Measurements from ENCODE around the gene FHOD3.

DNA sequence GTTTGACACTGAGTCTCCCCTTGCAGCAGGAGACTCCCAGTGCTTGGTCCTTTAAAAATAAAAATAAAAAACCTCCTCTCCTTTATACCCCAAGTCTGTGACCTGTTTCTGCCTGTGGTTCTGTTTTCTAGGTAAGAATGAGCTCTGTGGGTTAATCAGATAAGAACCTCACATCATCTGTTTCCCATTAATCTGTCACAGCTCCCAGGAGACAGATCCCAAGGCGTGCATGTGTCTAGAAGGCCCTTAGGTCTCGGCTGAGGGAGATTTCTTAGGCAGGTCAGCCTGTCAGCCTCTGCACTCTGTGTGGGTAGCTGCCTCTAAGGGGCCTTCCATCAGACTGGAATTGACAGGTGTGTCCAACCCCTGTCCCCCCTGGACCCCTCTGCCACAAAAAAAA lies 80.7 kb downstream of the FHOD3 start:
- TF ChIP-seq, protein P1, sequence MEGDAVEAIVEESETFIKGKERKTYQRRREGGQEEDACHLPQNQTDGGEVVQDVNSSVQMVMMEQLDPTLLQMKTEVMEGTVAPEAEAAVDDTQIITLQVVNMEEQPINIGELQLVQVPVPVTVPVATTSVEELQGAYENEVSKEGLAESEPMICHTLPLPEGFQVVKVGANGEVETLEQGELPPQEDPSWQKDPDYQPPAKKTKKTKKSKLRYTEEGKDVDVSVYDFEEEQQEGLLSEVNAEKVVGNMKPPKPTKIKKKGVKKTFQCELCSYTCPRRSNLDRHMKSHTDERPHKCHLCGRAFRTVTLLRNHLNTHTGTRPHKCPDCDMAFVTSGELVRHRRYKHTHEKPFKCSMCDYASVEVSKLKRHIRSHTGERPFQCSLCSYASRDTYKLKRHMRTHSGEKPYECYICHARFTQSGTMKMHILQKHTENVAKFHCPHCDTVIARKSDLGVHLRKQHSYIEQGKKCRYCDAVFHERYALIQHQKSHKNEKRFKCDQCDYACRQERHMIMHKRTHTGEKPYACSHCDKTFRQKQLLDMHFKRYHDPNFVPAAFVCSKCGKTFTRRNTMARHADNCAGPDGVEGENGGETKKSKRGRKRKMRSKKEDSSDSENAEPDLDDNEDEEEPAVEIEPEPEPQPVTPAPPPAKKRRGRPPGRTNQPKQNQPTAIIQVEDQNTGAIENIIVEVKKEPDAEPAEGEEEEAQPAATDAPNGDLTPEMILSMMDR (IDR thresholded peaks at IDR 0.05; ENCODE audit: insufficient read depth, low read depth, low read length), result no peak
- no peak for TF ChIP-seq EZH2 (IDR thresholded peaks at IDR 0.05; ENCODE audit: insufficient read depth, low read length)
